Measurements from ENCODE around the gene TRIO.

DNA sequence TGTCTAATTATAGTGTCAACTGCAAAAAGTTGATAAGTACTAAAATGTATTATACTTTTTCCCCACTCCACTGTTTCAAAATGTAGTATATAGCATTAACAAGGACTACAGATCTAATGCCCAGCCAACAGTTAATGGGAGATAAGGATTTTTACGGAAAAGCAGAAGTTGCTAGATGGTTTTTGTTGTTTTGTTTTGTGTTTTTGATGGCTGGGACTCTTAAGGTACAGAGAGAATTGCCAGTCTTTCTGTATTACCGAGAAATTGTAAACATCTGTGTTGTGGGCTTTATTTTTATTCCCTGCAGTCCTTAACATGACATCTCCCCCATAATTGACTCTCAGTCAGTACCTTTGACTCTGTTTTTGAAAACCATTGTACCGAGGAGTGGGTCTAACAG lies 44.0 kb downstream of the TRIO start:
- TF ChIP-seq EZH2phosphoT487 (IDR thresholded peaks at IDR 0.05; ENCODE audit: low read depth, severe bottlenecking, unreplicated experiment) (no peak), EZH2 (IDR thresholded peaks at IDR 0.05; ENCODE audit: borderline replicate concordance) (no peak)
- TF ChIP-seq, protein P1, sequence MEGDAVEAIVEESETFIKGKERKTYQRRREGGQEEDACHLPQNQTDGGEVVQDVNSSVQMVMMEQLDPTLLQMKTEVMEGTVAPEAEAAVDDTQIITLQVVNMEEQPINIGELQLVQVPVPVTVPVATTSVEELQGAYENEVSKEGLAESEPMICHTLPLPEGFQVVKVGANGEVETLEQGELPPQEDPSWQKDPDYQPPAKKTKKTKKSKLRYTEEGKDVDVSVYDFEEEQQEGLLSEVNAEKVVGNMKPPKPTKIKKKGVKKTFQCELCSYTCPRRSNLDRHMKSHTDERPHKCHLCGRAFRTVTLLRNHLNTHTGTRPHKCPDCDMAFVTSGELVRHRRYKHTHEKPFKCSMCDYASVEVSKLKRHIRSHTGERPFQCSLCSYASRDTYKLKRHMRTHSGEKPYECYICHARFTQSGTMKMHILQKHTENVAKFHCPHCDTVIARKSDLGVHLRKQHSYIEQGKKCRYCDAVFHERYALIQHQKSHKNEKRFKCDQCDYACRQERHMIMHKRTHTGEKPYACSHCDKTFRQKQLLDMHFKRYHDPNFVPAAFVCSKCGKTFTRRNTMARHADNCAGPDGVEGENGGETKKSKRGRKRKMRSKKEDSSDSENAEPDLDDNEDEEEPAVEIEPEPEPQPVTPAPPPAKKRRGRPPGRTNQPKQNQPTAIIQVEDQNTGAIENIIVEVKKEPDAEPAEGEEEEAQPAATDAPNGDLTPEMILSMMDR (IDR thresholded peaks at IDR 0.05; ENCODE audit: poor library complexity), result no peak
